ENCODE measurements around the gene AKT3. TPM values are rescaled to one million over a fixed set of nuclear protein-coding genes. Genes with fewer than 3 reads are reported as not detected.

AKT3 gene
- total and polyA plus RNA-seq, 2 of the 8 experiments (the other 6 are each of a cell fraction or from before 2014, with no cell fraction given): 6.0 to 36.4 TPM

- Histone ChIP-seq H3K27me3 (replicated peaks in 1 of 4; ENCODE audit: control insufficient read depth in 3 of 4, extremely low read depth in 1 of 4, insufficient read depth in 3 of 4, low read length in 3 of 4) (no peaks in the 10 kb centered on the region), H3K4me3 (ENCODE audit: extremely low read depth in 1 of 4, insufficient read depth in 2 of 4, low read depth in 3 of 4, low read length in 4 of 4) (no peak overlapping the region), H3K79me1 (ENCODE audit: low read depth, low read length) (no peaks in the 10 kb centered on the region), H3K18ac (ENCODE audit: extremely low read depth, low read length) (no peak overlapping the region), H3K4ac (replicated peaks; ENCODE audit: insufficient read length, low read depth, low read length) (no peak overlapping the region), H3K23ac (ENCODE audit: insufficient read length) (no peak overlapping the region), H4K91ac (replicated peaks; ENCODE audit: insufficient read length, low read length) (no peak overlapping the region), H3K9me3 (ENCODE audit: insufficient read depth in 2 of 2, low read depth in 1 of 2, low read length in 1 of 2) (no peaks in the 10 kb centered on the region), H3K79me2 (ENCODE audit: control insufficient read depth in 1 of 2, insufficient read depth in 2 of 2, low read length in 2 of 2) (no peaks in the 10 kb centered on the region), H3K36me3 (ENCODE audit: control insufficient read depth in 2 of 4, insufficient read depth in 4 of 4, low read length in 3 of 4) (no peaks in the 10 kb centered on the region), H2BK15ac (ENCODE audit: low read length) (no peak overlapping the region), H2BK20ac (ENCODE audit: low read length) (no peak overlapping the region), H4K20me1 (replicated peaks in 1 of 2; ENCODE audit: control insufficient read depth in 1 of 2, insufficient read depth in 2 of 2, low read length in 2 of 2) (no peaks in the 10 kb centered on the region), H4K5ac (ENCODE audit: insufficient read length, low read depth, low read length) (no peak overlapping the region), H2BK5ac (ENCODE audit: low read depth, low read length) (no peak overlapping the region), H4K8ac (ENCODE audit: extremely low read depth, insufficient read depth, low read length) (no peak overlapping the region), H3K4me1 (replicated peaks in 1 of 4; ENCODE audit: control insufficient read depth in 3 of 4, insufficient read depth in 4 of 4, low read length in 3 of 4) (no peaks in the 10 kb centered on the region), H3K14ac (ENCODE audit: insufficient read length) (no peak overlapping the region), H2BK12ac (ENCODE audit: low read depth, low read length) (no peak overlapping the region), H3K56ac (replicated peaks; ENCODE audit: insufficient read length, low read depth, low read length) (no peak overlapping the region), H3K4me2 (ENCODE audit: insufficient read depth in 1 of 2, low read depth in 2 of 2, low read length in 2 of 2) (no peak overlapping the region), H2BK120ac (replicated peaks; ENCODE audit: low read depth, low read length) (no peak overlapping the region), H2AFZ (ENCODE audit: low read length) (no peak overlapping the region), H2AK5ac (ENCODE audit: low read depth, low read length) (no peak overlapping the region), H3K23me2 (ENCODE audit: low read depth, low read length) (no peaks in the 10 kb centered on the region), H3K9ac (replicated peaks in 1 of 4; ENCODE audit: extremely low read depth in 1 of 4, low read depth in 3 of 4, low read length in 3 of 4) (no peak overlapping the region), H3K27ac (ENCODE audit: low read depth, low read length) (no peak overlapping the region)
- POLR2A ChIA-PET (ENCODE audit: partially characterized antibody): interaction anchor here (1.5 kb wide), 1 partner anchor 16 kb away, joined by 3 read pairs; no protein-coding TSS in a partner anchor
- CTCF ChIA-PET (ENCODE audit: partially characterized antibody): interaction anchor here (1.0 to 1.5 kb wide), 2 partner anchors 13 to 48 kb away, joined by 4 to 5 read pairs; no protein-coding TSS in a partner anchor
- FAIRE-seq (no peak), DNase-seq (ENCODE audit: low read depth in 1 of 2, low spot score in 2 of 2) (no peak)
- WGBS, 2 experiments (ENCODE audit: extremely low coverage in 1 of 2, insufficient coverage in 1 of 2, insufficient read length in 1 of 2, insufficient replicate concordance in 2 of 2, low coverage in 1 of 2, low lambda C conversion rate in 2 of 2, missing lambda C conversion rate in 1 of 2): 89% methylated on average over 2 of the region's 2 CpGs; no CpG with 5 or more reads in 1 of the 2 experiments
- TF ChIP-seq SIN3A (conservative IDR thresholded peaks at IDR 0.05 in 1 of 2, IDR thresholded peaks at IDR 0.05 in 1 of 2; ENCODE audit: low read depth in 1 of 2, low read length in 2 of 2): no peak
- no peak for TF ChIP-seq YY1 (IDR thresholded peaks at IDR 0.05; ENCODE audit: low read depth, low read length)
- no peak for TF ChIP-seq ZNF274 (IDR thresholded peaks at IDR 0.05; ENCODE audit: borderline replicate concordance, extremely low read depth, low read length)
- TF ChIP-seq POU5F1 (IDR thresholded peaks at IDR 0.05; ENCODE audit: low read depth, low read length): no peak
- TF ChIP-seq ASH2L (IDR thresholded peaks at IDR 0.05; ENCODE audit: low read length): no peak
- TF ChIP-seq CBX5 (IDR thresholded peaks at IDR 0.05; ENCODE audit: low read depth, low read length): no peak
- TF ChIP-seq BCL11A (IDR thresholded peaks at IDR 0.05; ENCODE audit: low read depth in 2 of 2, low read length in 2 of 2): no peak
- no peak for TF ChIP-seq USF2 (IDR thresholded peaks at IDR 0.05; ENCODE audit: low read length)
- TF ChIP-seq TCF12 (IDR thresholded peaks at IDR 0.05; ENCODE audit: low read depth, low read length): no peak
- no peak for TF ChIP-seq ATF2 (IDR thresholded peaks at IDR 0.05; ENCODE audit: low read length)
- no peak for TF ChIP-seq KDM4A (IDR thresholded peaks at IDR 0.05; ENCODE audit: low read depth, low read length, severe bottlenecking)
- TF ChIP-seq CEBPB (IDR thresholded peaks at IDR 0.05; ENCODE audit: low read depth, low read length): no peak
Measured at GRCh38 chr1:243798726-243799125, 51.3 kb downstream of the AKT3 start.

All from H1 (cell line).